ENCODE measurements around the gene MARCHF10.

DNA sequence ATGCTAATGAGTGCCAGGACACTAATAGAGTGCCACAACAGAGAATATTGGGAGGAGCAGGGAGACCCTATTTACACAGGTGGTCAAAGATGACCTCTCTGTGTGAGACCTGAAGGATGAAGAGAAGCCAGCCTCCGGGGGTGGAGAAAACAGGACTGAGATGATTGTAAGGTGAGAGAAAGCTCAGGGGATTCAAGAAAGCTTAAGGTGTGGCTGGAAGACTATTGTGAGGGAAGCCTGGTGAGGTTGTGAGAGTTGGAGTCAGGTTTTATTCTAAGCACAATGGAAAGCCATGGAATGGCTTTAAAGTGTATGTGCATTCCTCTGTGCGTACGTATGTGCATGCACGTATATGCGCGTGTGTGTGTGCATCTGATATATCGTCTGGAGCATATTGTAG is 10.4 kb upstream of the MARCHF10 start:
- TF ChIP-seq, protein P1, sequence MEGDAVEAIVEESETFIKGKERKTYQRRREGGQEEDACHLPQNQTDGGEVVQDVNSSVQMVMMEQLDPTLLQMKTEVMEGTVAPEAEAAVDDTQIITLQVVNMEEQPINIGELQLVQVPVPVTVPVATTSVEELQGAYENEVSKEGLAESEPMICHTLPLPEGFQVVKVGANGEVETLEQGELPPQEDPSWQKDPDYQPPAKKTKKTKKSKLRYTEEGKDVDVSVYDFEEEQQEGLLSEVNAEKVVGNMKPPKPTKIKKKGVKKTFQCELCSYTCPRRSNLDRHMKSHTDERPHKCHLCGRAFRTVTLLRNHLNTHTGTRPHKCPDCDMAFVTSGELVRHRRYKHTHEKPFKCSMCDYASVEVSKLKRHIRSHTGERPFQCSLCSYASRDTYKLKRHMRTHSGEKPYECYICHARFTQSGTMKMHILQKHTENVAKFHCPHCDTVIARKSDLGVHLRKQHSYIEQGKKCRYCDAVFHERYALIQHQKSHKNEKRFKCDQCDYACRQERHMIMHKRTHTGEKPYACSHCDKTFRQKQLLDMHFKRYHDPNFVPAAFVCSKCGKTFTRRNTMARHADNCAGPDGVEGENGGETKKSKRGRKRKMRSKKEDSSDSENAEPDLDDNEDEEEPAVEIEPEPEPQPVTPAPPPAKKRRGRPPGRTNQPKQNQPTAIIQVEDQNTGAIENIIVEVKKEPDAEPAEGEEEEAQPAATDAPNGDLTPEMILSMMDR (conservative IDR thresholded peaks at IDR 0.05; ENCODE audit: low read depth, low read length), result no peak
- no peak for TF ChIP-seq EZH2 (IDR thresholded peaks at IDR 0.05; ENCODE audit: borderline replicate concordance, low read depth, low read length, poor library complexity, severe bottlenecking)
